ENCODE measurements around the gene ELAPOR1. TPM values are rescaled to one million over a fixed set of nuclear protein-coding genes. Genes with fewer than 3 reads are reported as not detected.
"Not testable (repeated sequence)": the region's sequence is repeated elsewhere in the genome, so short reads cannot be mapped to it uniquely, and the experiment has no call there.

Gene ELAPOR1
- polyA plus RNA-seq, 4 donors, result 1.7 to 2.5 (median 2.0) TPM

- DNase-seq (ENCODE audit: low read depth in 4 of 4, low spot score in 3 of 4), result no peak
These were observed 22.0 kb downstream of the ELAPOR1 start for GRCh38 chr1:109135940-109136339.

GRCh38 chr1:109136766-109137165 lies 22.9 kb downstream of the ELAPOR1 start:
- no peak for DNase-seq (ENCODE audit: low read depth in 4 of 4, low spot score in 3 of 4)

DNA sequence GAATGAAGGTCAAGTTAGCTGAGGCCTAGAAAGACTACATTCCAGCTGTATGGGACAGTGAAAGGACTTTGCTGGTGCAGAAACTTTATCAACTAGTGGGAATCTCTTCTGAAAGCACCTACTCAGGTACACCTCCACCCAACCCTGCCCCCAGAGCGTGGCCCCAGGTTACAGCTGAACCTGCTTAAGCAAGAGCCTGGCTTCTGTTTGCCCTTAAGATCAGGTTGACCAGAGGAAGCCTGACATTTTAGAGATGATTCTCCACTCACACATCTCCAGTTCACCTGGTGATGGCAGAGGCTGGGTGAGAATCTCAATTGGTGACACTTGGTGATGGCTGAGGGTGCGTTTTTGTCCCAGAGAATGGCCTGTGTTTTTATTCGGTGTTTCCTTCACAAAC lies 24.0 kb downstream of the ELAPOR1 start:
- DNase-seq (ENCODE audit: low read depth in 4 of 4, low spot score in 3 of 4), result no peak

GRCh38 chr1:109138358-109138757 lies 24.4 kb downstream of the ELAPOR1 start:
- DNase-seq (ENCODE audit: low read depth in 4 of 4, low spot score in 3 of 4), result no peak

DNA sequence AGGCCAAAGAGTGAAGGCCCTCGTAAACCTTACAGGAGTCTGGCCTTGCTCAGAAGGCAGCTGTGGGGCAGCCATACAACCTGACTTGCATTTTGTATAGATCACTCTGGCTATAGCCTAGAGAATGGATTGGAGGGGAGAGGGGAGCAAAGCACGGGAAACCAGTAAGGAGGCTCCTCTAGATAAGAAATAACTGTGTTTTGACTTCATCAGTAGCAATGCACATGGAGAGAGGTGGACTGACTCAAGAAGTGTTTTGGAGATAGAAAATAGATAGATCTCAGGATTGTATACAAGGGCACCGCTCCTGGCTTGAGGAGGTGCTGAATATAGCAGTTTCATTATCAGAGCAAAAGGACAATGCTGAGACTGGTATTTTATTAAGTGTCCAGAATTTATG lies 26.5 kb downstream of the ELAPOR1 start:
- no peak for DNase-seq (ENCODE audit: low read depth in 4 of 4, low spot score in 3 of 4)

GRCh38 chr1:109142260-109142659 lies 28.3 kb downstream of the ELAPOR1 start:
- DNase-seq (ENCODE audit: low read depth in 4 of 4, low spot score in 3 of 4), result no peak

GRCh38 chr1:109142725-109143124 lies 28.8 kb downstream of the ELAPOR1 start:
- not testable (repeated sequence) for DNase-seq (ENCODE audit: low read depth in 4 of 4, low spot score in 3 of 4)

GRCh38 chr1:109148987-109149561 lies 35.2 kb downstream of the ELAPOR1 start:
- DNase-seq (ENCODE audit: low read depth in 4 of 4, low spot score in 3 of 4), result no peak

DNA sequence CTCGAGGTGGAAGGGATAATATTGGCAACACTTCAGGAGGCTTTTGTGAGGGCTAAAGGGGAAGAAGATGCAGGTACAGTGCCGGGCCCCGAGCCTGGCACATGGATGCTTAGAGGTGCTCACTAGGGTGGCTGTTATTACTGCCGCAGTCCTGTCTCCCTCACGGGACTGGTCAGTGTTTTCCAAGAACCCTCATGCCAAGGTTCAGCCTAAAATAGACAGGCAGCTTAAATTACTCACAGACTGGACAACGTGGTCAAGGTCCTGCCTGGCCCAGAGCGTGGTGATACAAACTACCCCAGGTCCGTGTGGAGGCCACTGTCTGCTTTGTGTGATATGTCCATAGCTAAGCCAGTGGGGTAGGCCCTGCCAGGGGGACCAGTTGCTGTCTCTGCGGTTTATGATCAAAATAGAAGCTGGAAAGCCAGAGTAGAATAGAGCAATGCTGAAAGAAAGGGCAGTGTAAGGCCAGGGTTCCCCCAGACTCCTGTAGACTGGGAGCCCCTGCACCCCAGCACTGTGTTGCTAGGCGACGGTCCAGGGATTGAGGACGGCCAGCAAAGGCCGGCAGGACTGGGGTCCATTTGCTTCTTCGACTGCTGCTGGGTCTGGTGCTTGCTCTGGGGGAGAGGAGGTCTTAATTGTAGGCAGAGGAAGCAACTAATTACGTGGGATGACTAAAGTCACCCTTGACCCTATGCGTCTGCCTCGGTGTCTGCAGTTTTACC lies 36.1 kb downstream of the ELAPOR1 start:
- DNase-seq (ENCODE audit: low read depth in 4 of 4, low spot score in 3 of 4), result no peak

DNA sequence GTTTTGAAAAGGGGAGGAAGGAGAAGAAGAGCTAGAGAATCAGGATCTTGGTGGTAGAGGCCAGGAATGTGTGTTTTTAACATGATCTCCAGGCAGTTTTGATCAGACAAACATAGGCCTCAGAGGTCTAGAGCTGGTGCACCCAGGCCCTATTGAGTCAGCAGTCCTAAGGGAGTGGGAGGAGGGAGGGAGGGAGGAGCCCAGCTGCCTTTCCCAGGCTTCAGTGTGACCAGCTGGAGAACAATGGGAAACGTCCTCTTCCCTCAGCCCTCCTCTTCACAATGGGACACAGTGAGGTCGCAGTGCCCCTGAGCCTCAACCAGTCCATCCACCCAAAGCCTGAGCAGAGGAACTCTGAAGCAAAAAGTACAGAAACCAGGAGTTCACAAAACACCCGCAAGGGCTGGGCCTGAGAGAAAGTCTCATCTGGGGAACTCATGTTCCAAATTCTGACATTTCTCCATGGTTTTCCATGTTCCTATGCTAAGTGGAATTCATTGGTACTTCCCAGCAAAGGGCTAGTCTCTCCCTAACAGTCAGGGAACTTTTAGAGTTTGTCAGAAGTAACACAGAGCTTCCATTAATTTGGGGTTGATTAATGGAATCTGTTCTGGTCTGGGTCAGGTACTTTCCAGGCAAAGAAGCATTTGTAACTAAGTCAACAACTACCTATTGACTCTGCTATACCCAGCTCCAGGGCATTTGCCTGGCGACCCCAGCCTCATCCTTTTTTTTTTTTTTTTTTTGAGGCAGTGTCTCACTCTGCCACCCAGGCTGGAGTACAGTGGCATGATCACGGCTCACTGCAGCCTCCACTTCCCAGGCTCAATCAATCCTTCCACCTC lies 37.5 kb downstream of the ELAPOR1 start:
- no peak for DNase-seq (ENCODE audit: low read depth in 4 of 4, low spot score in 3 of 4)

GRCh38 chr1:109152196-109152595 lies 38.3 kb downstream of the ELAPOR1 start:
- DNase-seq (ENCODE audit: low read depth in 4 of 4, low spot score in 3 of 4), result no peak

- no peak for DNase-seq (ENCODE audit: low read depth in 4 of 4, low spot score in 3 of 4)
These were observed 43.0 kb downstream of the ELAPOR1 start for GRCh38 chr1:109156916-109157385.

GRCh38 chr1:109158433-109158832 lies 44.5 kb downstream of the ELAPOR1 start:
- no peak for DNase-seq (ENCODE audit: low read depth in 4 of 4, low spot score in 3 of 4)

DNA sequence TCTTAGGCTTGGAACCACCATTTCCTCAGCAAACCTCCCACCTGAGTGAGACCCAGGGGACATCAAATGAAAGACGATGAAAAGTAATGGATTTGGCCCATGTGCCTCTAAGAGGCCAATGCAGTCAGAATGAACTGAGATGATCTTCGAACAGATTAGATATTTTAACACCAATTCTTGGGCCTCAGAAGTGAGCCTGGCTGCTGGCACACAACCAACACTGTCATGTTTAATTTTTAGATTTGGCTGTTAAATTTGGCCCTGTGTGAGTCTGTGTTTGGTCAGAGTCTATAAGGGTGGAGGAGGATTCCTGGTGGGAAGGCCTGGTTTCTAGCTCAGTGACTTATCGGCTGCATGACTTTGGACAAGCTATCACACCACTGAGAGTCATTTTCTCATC lies 45.4 kb downstream of the ELAPOR1 start:
- no peak for DNase-seq (ENCODE audit: low read depth in 4 of 4, low spot score in 3 of 4)

DNA sequence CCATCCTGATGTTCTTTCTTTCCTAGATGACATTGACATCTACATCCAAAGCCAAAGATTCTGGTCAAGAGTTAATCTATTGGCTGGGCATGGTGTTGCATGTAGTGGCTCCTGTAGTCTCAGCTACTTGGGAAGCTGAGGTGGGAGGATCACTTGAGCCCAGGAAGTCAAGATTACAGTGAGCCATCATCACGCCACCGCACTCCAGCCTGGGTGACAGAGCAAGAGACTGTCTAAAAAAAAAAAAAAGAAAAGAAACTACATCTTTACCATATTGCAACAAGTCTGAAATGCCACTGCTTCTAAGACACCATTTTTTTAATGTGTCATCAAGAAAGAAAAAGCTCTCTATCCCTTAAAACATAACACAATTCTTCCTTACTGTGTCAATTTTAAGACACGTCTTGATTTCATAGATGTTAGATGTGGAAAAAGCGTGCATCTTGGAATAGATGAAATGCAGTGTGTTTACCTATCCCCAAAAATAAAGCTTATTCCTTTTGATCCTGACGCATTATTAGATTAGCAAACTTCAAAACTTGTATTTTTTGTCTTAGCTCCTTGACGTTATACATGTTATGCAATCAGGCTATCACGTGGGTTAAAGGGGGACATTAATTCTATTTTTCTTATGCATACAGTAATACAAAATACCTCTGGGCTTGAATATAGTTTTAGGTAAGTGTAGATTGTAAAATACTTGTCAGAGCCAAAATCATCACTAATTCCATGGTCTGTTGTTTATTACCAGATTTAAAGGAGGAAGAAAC lies 46.3 kb downstream of the ELAPOR1 start:
- no peak for DNase-seq (ENCODE audit: low read depth in 4 of 4, low spot score in 3 of 4)

DNA sequence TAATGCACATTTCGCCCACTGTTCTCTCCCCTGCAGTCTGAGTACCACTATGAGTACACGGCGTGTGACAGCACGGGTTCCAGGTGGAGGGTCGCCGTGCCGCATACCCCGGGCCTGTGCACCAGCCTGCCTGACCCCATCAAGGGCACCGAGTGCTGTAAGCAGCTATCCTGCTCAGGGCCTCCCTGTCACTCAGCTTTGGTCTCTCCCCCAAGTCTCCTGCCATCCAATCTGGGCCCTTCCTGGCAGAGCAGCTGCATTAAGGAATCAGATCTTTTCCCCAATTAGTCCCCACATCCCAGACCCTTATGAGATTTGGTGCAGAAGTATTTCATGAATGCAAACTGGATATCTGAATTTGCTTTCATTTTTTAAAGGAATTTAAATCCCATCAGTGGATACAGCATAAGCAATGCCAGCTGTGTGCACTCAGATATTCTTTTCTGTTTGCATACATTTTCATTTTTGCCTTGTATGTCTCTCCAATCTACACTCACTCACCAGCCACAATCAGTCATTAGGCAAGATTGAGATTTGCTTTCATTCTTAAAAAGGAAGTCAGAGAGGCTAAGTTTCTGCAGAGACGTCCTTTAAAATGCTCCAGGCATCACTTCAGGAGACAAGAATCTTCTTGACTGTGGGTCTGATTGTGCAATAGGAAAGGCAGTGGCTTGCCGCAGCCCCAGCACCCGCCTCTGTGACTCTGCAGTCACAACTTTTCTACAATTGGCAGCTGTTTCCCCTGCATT lies 48.1 kb downstream of the ELAPOR1 start:
- no peak for DNase-seq (ENCODE audit: low read depth in 4 of 4, low spot score in 3 of 4)

DNA sequence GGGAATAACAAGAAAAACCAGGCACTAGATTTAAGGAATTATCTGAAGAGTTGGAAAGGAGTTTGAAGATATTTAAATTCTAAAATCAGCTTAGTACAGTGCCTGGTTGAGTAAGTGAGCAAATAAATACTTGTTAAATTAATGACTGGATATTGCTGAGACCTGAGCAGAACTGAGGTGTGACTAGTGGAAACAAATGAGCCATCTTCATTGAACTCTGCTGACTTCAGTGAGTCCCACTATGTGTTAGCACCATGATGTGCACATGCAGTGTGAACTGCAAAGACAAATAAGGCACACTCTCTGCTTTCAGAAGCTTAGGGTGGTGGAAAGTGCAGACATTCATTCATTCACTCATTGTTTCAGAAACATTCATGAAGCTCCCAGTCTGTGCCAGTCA lies 48.7 kb downstream of the ELAPOR1 start:
- DNase-seq (ENCODE audit: low read depth in 4 of 4, low spot score in 3 of 4), result no peak

DNA sequence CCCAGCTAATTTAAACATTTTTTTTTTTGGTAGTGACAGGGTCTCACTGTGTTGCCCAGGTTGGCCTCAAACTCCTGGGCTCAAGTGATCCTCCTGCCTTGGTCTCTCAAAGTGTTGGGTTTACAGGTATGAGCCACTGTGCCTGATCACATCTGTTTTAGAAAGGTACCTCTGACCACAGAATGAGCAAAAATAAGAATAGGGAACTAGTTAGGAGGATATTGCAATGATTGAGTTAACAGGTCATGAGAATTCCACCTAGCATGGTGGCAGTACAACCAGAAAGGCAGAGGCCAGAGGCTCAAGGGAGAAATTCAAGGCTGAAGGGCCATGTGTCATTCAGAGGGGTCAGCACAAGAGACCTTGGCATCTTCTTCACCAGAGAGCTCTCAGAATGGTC lies 49.6 kb downstream of the ELAPOR1 start:
- no peak for DNase-seq (ENCODE audit: low read depth in 4 of 4, low spot score in 3 of 4)

All from right renal pelvis (tissue), 4 donors.